ENCODE results near the gene SH3GL1. TPM values are rescaled to one million over a fixed set of nuclear protein-coding genes. Genes with fewer than 3 reads are reported as not detected.

Gene SH3GL1
- total and polyA plus RNA-seq, 9 of the 15 experiments (the other 6 are each of a cell fraction or from before 2014, with no cell fraction given), result 1.7 to 75.3 (median 25.7) TPM

DNA sequence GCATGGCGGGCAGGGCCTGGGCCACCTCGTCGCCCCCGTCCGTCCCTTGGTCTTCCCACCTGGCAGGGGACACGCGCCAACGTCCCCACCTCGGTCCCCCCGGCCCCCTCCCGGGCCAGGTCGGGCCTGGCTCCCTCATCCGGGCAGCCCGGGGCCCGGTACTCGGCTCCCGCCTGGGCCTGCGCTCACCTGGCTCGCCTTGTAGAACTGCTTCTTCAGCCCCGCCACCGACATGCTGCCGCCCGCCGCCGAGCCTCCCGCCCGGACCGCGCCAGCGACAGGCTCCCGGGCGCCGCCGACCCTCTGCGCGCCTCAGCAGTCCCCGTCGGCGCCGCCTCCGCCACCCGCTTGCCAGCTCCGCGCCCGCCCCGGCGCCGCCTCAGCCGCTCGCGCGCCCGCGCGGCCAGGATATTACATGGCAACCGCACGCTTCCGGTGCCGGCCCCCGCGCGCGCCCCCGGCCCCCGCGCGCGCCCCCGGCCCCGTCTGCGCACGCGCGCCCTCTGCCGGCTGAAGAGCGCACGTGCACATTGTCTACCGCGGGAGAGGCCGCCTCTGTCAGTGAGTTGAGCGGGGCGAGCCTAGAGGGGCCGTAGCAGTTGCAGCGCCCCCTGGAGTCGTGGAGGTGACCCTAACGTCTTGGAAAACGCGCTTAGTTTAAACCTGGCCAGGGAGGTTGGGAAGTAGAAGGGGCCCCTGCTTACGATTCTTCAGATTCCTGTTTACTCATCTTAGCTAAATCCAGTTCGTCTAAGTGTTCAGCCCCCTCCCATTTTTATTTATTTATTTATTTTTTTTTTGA, at the start of gene SH3GL1 (continued):
- TF ChIP-seq ZBTB17 (CRISPR knock-in tag; IDR thresholded peaks at IDR 0.05) (no peak), NFE2L1 (tag; IDR thresholded peaks at IDR 0.05; ENCODE audit: borderline replicate concordance, low read depth) (no peak), PPARD (CRISPR knock-in tag; IDR thresholded peaks at IDR 0.05) (no peak), YBX1 (IDR thresholded peaks at IDR 0.05) (no peak), IFI16 (CRISPR knock-in tag; IDR thresholded peaks at IDR 0.05) (no peak), BHLHE40 (IDR thresholded peaks at IDR 0.05; ENCODE audit: low read length) (peak; percentile 74), ZBED1 (IDR thresholded peaks at IDR 0.05) (no peak), NFYB (IDR thresholded peaks at IDR 0.05; ENCODE audit: extremely low read depth, insufficient read length) (no peak), TCF7L2 (IDR thresholded peaks at IDR 0.05; ENCODE audit: low read depth, low read length) (no peak), CBX3 (IDR thresholded peaks at IDR 0.05; ENCODE audit: borderline replicate concordance in 1 of 2, low read length in 2 of 2) (peak in 1 of 2 experiments; percentile 85; a peak in 2 of 3 replicates), XRCC3 (IDR thresholded peaks at IDR 0.05) (no peak), ZNF174 (CRISPR knock-in tag; IDR thresholded peaks at IDR 0.05) (no peak), TAF7 (tag; IDR thresholded peaks at IDR 0.05) (no peak)
- TF ChIP-seq, protein P1, sequence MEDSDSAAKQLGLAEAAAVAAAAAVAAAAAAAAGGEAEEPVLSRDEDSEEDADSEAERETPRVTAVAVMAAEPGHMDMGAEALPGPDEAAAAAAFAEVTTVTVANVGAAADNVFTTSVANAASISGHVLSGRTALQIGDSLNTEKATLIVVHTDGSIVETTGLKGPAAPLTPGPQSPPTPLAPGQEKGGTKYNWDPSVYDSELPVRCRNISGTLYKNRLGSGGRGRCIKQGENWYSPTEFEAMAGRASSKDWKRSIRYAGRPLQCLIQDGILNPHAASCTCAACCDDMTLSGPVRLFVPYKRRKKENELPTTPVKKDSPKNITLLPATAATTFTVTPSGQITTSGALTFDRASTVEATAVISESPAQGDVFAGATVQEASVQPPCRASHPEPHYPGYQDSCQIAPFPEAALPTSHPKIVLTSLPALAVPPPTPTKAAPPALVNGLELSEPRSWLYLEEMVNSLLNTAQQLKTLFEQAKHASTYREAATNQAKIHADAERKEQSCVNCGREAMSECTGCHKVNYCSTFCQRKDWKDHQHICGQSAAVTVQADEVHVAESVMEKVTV (CRISPR knock-in tag; IDR thresholded peaks at IDR 0.05), result no peak
- TF ChIP-seq, protein P2, sequence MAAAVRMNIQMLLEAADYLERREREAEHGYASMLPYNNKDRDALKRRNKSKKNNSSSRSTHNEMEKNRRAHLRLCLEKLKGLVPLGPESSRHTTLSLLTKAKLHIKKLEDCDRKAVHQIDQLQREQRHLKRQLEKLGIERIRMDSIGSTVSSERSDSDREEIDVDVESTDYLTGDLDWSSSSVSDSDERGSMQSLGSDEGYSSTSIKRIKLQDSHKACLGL (CRISPR knock-in tag; IDR thresholded peaks at IDR 0.05; ENCODE audit: borderline replicate concordance, poor library complexity, severe bottlenecking), result no peak
- TF ChIP-seq, protein P3, sequence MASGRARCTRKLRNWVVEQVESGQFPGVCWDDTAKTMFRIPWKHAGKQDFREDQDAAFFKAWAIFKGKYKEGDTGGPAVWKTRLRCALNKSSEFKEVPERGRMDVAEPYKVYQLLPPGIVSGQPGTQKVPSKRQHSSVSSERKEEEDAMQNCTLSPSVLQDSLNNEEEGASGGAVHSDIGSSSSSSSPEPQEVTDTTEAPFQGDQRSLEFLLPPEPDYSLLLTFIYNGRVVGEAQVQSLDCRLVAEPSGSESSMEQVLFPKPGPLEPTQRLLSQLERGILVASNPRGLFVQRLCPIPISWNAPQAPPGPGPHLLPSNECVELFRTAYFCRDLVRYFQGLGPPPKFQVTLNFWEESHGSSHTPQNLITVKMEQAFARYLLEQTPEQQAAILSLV (tag; IDR thresholded peaks at IDR 0.05), result no peak
- TF ChIP-seq, protein P4, sequence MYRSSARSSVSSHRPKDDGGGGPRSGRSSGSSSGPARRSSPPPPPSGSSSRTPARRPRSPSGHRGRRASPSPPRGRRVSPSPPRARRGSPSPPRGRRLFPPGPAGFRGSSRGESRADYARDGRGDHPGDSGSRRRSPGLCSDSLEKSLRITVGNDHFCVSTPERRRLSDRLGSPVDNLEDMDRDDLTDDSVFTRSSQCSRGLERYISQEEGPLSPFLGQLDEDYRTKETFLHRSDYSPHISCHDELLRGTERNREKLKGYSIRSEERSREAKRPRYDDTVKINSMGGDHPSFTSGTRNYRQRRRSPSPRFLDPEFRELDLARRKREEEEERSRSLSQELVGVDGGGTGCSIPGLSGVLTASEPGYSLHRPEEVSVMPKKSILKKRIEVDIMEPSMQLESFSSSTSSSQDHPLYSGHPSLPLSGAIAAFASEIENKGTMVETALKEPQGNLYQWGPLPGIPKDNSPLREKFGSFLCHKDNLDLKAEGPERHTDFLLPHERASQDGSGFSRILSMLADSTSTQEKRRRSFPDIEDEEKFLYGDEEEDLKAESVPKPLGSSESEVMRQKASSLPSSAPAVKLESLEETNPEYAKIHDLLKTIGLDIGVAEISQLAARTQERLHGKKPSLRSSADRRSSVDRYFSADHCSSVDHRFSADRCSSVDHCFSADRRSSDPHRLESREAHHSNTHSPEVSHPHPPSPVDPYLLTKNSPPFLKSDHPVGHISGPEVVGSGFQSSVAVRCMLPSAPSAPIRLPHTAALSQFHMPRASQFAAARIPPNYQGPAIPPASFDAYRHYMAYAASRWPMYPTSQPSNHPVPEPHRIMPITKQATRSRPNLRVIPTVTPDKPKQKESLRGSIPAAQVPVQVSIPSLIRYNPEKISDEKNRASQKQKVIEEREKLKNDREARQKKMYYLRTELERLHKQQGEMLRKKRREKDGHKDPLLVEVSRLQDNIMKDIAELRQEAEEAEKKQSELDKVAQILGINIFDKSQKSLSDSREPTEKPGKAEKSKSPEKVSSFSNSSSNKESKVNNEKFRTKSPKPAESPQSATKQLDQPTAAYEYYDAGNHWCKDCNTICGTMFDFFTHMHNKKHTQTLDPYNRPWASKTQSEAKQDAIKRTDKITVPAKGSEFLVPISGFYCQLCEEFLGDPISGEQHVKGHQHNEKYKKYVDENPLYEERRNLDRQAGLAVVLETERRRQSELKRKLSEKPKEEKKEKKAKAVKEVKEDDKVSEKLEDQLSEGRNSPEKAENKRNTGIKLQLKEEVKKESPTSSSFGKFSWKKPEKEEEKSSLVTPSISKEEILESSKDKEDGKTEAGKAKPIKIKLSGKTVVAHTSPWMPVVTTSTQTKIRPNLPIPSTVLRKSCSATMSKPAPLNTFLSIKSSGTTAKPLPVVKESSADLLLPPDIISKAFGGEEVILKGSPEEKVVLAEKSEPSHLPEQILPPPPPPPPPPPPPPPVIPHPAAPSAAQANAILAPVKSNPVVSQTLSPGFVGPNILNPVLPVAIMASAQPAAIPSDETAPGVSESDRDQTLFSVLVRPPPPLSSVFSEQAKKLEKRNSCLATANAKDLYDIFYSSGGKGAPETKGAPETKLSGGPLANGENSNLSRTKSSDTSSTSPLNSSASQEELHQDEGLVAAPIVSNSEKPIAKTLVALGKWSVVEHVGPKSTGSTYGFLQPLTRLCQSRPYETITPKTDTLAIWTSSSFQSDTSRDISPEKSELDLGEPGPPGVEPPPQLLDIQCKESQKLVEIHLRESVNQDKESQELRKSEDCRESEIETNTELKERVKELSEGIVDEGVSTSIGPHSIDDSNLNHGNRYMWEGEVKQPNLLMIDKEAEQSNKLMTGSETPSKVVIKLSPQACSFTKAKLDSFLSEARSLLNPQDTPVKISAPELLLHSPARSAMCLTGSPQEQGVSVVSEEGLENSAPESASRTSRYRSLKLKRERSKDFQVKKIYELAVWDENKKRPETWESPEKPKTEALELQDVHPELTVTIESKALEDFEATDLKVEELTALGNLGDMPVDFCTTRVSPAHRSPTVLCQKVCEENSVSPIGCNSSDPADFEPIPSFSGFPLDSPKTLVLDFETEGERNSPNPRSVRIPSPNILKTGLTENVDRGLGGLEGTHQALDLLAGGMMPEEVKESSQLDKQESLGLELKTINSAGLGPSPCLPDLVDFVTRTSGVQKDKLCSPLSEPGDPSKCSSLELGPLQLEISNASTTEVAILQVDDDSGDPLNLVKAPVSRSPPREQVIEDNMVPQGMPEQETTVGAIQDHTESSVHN (IDR thresholded peaks at IDR 0.05; ENCODE audit: borderline replicate concordance in 1 of 2, low read depth in 1 of 2), result no peak

Data from K562 (cell line).